PC-9 (cell line): ENCODE measurements around the gene SLC25A27. TPM values are rescaled to one million over a fixed set of nuclear protein-coding genes. Genes with fewer than 3 reads are reported as not detected.

Experiments
- BruUV-seq: library from RNA; stranded (reverse); fragments of 400-500 nt; replicated peaks from 2 replicates; lab custom pipeline; 2021; lab: Mats Ljungman, UMichigan
- CTCF ChIA-PET: fragments of 300-600 bp; sonication (Branson Sonifier 250); formaldehyde crosslinking; loops from one replicate; lab custom pipeline; 2022; ENCODE audit warnings: antibody characterized with exemption; lab: Charles Lee
- POLR2A ChIA-PET: fragments of 300-600 bp; sonication (Branson Sonifier 250); formaldehyde crosslinking; loops from one replicate; lab custom pipeline; 2022; ENCODE audit warnings: antibody characterized with exemption; ENCODE audit not compliant: unreplicated experiment; lab: Charles Lee
- DNase-seq, 2 experiments: peaks; one replicate each; pipeline versions ENCODE4 v3.0.0 to v3.0.0-alpha.2; 2015 to 2022; ENCODE audit warnings: mixed read lengths in 1 of 2
- H2AFZ ChIP-seq: fragments of 200-600 bp; sonication (generic); 2 replicates; pipeline ENCODE4 v1.8.1; 2017; ENCODE audit warnings: antibody characterized with exemption
- H3F3A ChIP-seq: fragments of 200-600 bp; sonication (generic); 2 replicates; pipeline ENCODE4 v1.8.1; 2017; ENCODE audit warnings: antibody characterized with exemption, mild to moderate bottlenecking, low read depth; ENCODE audit not compliant: insufficient read depth
- H3K27ac ChIP-seq: fragments of 200-600 bp; sonication (generic); 2 replicates; pipeline ENCODE4 v1.6.1; 2016; ENCODE audit warnings: mixed run types
- H3K27me3 ChIP-seq: fragments of 200-600 bp; sonication (generic); 2 replicates; pipeline ENCODE4 v1.6.1; 2016; ENCODE audit warnings: low read depth, mixed run types; ENCODE audit not compliant: insufficient read depth
- H3K36me3 ChIP-seq: fragments of 200-600 bp; sonication (generic); 2 replicates; pipeline ENCODE4 v1.6.1; 2016; ENCODE audit warnings: low read depth, mixed run types
- H3K4me1 ChIP-seq: fragments of 200-600 bp; sonication (generic); replicated peaks from 2 replicates; pipeline ENCODE4 v1.6.1; 2016; ENCODE audit warnings: mixed run types; ENCODE audit not compliant: insufficient read depth
- H3K4me2 ChIP-seq: fragments of 200-600 bp; sonication (generic); 2 replicates; pipeline ENCODE4 v1.6.1; 2017; ENCODE audit warnings: mixed run types
- H3K4me3 ChIP-seq: fragments of 200-600 bp; sonication (generic); 2 replicates; pipeline ENCODE4 v1.6.1; 2016; ENCODE audit warnings: mixed run types
- H3K79me2 ChIP-seq: fragments of 200-600 bp; sonication (generic); 2 replicates; pipeline ENCODE4 v1.6.1; 2017; ENCODE audit warnings: low read depth, mixed run types
- H3K9me2 ChIP-seq: fragments of 200-600 bp; sonication (generic); 2 replicates; pipeline ENCODE4 v1.8.1; 2017; ENCODE audit warnings: mild to moderate bottlenecking; ENCODE audit not compliant: insufficient read depth
- H3K9me3 ChIP-seq: fragments of 200-600 bp; sonication (generic); 2 replicates; pipeline ENCODE4 v1.8.1; 2016; ENCODE audit warnings: low read depth; ENCODE audit not compliant: insufficient read depth
- H4K20me1 ChIP-seq: fragments of 200-600 bp; sonication (generic); 2 replicates; pipeline ENCODE4 v1.8.1; 2017; ENCODE audit not compliant: insufficient read depth
- CTCF ChIP-seq: fragments of 200-600 bp; sonication (generic); conservative IDR thresholded peaks from 2 replicates; pipeline ENCODE4 v1.6.1; 2017; ENCODE audit warnings: mixed run types, antibody characterized with exemption, mild to moderate bottlenecking, moderate library complexity
- EZH2 ChIP-seq: fragments of 200-600 bp; sonication (generic); IDR thresholded peaks from 2 replicates; pipeline ENCODE4 v1.8.0; 2017; ENCODE audit warnings: antibody characterized with exemption, low read depth
- intact Hi-C: fragments of 100-400 bp; cut with micrococcal nuclease; formaldehyde crosslinking; loops from one replicate; pipeline ENCODE4 v1.10.0; 2022; ENCODE audit not compliant: unreplicated experiment
- total RNA-seq: library from RNA; stranded (reverse); gene quantifications from 2 replicates; pipeline ENCODE4 v1.2.3, GENCODE V29; 2021

The SLC25A27 gene
- total RNA-seq, 1 experiment from 2014 or later = 25.0 TPM

- Histone ChIP-seq H3K4me2 (no peak overlapping the region), H4K20me1 (no peaks in the 10 kb centered on the region), H3K9me2 (no peaks in the 10 kb centered on the region; the same call in none of the 2 replicates), H3K36me3 (no peaks in the 10 kb centered on the region), H3K9me3 (no peaks in the 10 kb centered on the region), H3K4me3 (no peak overlapping the region), H3K27me3 (no peaks in the 10 kb centered on the region), H3K4me1 (no peaks in the 10 kb centered on the region), H2AFZ (no peak overlapping the region), H3K79me2 (no peaks in the 10 kb centered on the region), H3F3A (no peaks in the 10 kb centered on the region), H3K27ac (no peak overlapping the region)
- no TSS peak for BruUV-seq
- CTCF ChIA-PET = no interaction called here
- no peak for DNase-seq
- TF ChIP-seq EZH2 (no peak), CTCF (no peak)
- POLR2A ChIA-PET = no interaction called here
- intact Hi-C loops = no loop called here
These were observed 24.0 kb downstream of the SLC25A27 start for GRCh38 chr6:46676604-46677313.

DNA sequence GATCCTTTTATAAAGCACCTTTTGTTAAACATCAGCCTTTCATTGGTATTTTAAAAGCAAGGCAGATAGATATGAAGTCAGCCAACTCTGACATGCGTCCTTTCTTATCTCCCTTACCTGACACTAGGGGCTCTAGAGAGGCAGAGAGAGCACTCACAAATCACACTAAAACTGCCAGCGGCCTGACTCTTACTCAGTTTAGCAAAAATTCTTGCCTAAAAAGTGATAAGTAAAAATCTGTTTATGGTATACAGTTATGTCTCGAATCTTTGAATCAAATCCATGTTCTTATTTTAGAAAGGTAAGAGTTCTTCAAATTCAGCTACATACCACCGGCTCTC is 24.5 kb downstream of the SLC25A27 start:
- DNase-seq = no peak
- H3K4me2 ChIP-seq = no peak overlapping the region
- BruUV-seq = no TSS peak
- no peaks in the 10 kb centered on the region for H3K79me2 ChIP-seq
- H3F3A ChIP-seq = no peaks in the 10 kb centered on the region
- H3K9me2 ChIP-seq = peaks cover 3% of the 10 kb centered on the region
- no peaks in the 10 kb centered on the region for H3K4me1 ChIP-seq
- no peak for TF ChIP-seq EZH2
- TF ChIP-seq CTCF = peak; percentile 39; the same call in 1 of the 2 replicates
- intact Hi-C loops = no loop called here
- no peaks in the 10 kb centered on the region for H3K27me3 ChIP-seq
- H3K4me3 ChIP-seq = no peak overlapping the region
- H2AFZ ChIP-seq = no peak overlapping the region
- H4K20me1 ChIP-seq = no peaks in the 10 kb centered on the region
- H3K9me3 ChIP-seq = no peaks in the 10 kb centered on the region
- ChIA-PET POLR2A (no interaction called here), CTCF (no interaction called here)
- no peak overlapping the region for H3K27ac ChIP-seq
- H3K36me3 ChIP-seq = no peaks in the 10 kb centered on the region

GRCh38 chr6:46684771-46685170 is 32.0 kb downstream of the SLC25A27 start:
- POLR2A ChIA-PET = interaction anchor here (0.5 to 0.7 kb wide), 6 partner anchors 27 to 1307 kb away, joined by 3 to 5 read pairs (median 4); partner anchors contain the start of gene SUPT3H

More at GRCh38 chr6:46684771-46685170, 32.0 kb downstream of the SLC25A27 start:
- BruUV-seq = no TSS peak
- H3K36me3 ChIP-seq = no peaks in the 10 kb centered on the region
- intact Hi-C loops = no loop called here
- H3K79me2 ChIP-seq = no peaks in the 10 kb centered on the region
- CTCF ChIA-PET = interaction anchor here (0.6 kb wide), 3 partner anchors 50 to 185 kb away, joined by 3 to 8 read pairs (median 6); partner anchors contain the start of gene PLA2G7
- no peak overlapping the region for H3K27ac ChIP-seq
- H3K4me3 ChIP-seq = no peak overlapping the region
- no peaks in the 10 kb centered on the region for H3K9me3 ChIP-seq
- H2AFZ ChIP-seq = no peak overlapping the region
- no peaks in the 10 kb centered on the region for H3K27me3 ChIP-seq
- peak in 1 of 2 experiments; percentile 60 for DNase-seq
- peaks cover 3% of the 10 kb centered on the region; the same call in 1 of the 2 replicates for H3K9me2 ChIP-seq
- no peak overlapping the region for H3K4me2 ChIP-seq
- TF ChIP-seq CTCF = no peak
- TF ChIP-seq EZH2 = no peak
- H3K4me1 ChIP-seq = 0 out of 2 replicates have a peak, but pooled peaks cover 10% of the 10 kb centered on the region
- peaks cover 8% of the 10 kb centered on the region; the same call in 1 of the 2 replicates for H3F3A ChIP-seq
- no peaks in the 10 kb centered on the region for H4K20me1 ChIP-seq
